ENCODE measurements around the gene SLC49A4.

DNA sequence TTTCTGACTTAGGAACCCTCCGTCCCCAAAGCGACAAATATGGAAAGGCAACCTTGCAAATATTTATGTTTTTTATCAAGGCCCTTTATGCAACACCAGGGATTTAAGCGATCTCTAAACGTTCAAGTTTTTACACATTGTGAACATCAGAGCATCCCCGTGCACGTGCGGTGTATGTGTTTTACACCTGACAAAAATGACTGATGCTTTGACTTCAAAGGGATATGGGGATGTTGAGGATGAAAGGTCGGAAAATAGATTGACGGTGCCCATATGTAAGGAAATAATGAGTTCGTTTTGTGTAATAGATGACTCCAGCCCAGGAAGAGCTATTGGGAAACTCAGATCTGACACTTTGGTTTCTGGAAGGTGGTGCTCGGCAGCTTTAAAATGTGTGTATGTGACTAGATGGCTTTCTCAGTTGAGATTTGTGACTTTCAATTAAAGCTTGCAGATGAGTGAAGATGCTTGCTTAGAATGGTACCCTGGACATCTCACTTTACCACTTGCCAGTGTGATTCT lies 866 bp downstream of the SLC49A4 start:
- TF ChIP-seq, protein P1, sequence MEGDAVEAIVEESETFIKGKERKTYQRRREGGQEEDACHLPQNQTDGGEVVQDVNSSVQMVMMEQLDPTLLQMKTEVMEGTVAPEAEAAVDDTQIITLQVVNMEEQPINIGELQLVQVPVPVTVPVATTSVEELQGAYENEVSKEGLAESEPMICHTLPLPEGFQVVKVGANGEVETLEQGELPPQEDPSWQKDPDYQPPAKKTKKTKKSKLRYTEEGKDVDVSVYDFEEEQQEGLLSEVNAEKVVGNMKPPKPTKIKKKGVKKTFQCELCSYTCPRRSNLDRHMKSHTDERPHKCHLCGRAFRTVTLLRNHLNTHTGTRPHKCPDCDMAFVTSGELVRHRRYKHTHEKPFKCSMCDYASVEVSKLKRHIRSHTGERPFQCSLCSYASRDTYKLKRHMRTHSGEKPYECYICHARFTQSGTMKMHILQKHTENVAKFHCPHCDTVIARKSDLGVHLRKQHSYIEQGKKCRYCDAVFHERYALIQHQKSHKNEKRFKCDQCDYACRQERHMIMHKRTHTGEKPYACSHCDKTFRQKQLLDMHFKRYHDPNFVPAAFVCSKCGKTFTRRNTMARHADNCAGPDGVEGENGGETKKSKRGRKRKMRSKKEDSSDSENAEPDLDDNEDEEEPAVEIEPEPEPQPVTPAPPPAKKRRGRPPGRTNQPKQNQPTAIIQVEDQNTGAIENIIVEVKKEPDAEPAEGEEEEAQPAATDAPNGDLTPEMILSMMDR (IDR thresholded peaks at IDR 0.05) = no peak
- TF ChIP-seq POLR2A (IDR thresholded peaks at IDR 0.05) = no peak
